ENCODE results near the gene ADRA2C. TPM values are rescaled to one million over a fixed set of nuclear protein-coding genes. Genes with fewer than 3 reads are reported as not detected.

The ADRA2C gene
- total RNA-seq, 2 experiments from 2014 or later, result not detected

DNA sequence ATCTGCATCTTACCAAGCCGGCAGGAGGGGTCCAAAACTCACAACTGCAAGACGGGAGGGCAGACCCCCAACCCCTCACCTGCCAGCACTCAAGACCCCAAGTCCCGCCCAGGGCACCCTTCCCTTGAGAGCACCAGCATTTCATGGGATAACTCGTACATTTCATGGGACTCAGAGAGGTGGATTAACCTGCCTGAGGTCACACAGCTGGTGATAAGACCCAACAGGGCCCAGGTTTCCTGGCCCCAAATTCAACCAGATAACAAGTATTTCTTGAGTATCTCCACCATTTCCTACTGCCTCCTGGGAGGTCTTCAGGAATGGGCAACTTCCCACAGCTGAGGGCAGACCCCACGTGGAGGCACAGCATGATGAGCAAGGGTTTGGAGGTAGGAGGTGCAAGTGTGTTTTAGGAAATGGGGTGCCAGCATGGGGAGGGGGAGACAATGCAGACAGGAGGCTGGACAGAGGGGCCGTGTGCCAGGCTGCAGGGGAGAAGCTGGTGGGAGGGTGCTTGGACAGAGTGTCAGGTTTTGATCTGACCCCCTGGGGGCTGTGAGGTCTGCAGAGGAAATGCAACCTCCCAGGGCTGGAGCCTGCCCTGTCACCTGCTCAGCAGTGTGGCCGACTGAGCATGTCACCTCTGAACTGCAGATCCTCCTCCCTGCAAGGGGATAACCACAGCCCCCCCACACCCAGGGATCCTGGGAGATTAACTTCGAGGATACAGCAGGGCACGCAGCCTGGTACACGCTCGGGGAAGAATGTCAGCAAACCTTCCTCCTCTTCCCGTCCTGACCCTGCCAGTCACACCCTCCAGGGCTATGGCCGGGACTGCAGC, 4.4 kb downstream of the ADRA2C start:
- Mint-ChIP-seq H3K4me3 (no peak overlapping the region), H3K9me3 (no peaks in the 10 kb centered on the region), H3K4me1 (peaks cover 4% of the 10 kb centered on the region), H3K27me3 (peaks cover 16% of the 10 kb centered on the region), H3K36me3 (peaks cover 2% of the 10 kb centered on the region), H3K27ac (no peak overlapping the region)
- ATAC-seq (ENCODE audit: low read depth) (no peak), DNase-seq (no peak)
- POLR2A ChIA-PET, result no interaction called here

DNA sequence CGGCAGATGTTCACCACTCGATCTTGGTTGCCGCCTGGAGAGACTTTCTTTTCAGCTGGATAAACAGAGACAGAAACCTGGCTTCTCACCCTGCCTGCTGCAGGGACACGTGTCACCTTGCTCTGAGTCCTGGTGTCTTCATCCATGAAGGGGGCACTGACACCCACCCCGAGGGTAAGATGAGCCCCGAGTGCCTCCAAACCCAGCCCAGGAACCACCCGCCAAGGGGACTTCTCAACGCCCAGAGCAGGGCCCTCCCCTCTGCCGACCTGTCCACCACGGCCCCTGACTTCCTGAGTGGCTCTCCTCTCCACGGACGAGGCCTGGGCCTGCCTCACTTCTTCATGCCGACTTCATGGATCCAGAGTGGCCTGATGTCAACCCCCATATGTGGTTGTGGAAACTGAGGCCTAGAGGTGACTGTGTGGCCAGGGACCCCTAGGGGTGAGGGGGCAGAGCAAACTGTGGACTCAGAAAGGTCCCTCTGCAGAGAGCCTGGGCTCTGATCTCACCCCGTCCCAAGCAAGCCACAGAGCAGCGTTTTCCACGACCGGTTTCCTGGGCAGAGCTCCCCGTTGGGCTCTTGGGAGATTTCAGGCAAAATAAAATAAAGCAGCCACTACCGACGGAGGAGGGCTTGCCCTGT, 5.1 kb downstream of the ADRA2C start:
- H3K4me3 Mint-ChIP-seq, result no peak overlapping the region
- H3K9me3 Mint-ChIP-seq, result no peaks in the 10 kb centered on the region
- POLR2A ChIA-PET, result no interaction called here
- DNase-seq (no peak), ATAC-seq (ENCODE audit: low read depth) (no peak)
- no peak overlapping the region for H3K27ac Mint-ChIP-seq
- H3K27me3 Mint-ChIP-seq, result peaks cover 16% of the 10 kb centered on the region
- H3K36me3 Mint-ChIP-seq, result peaks cover 2% of the 10 kb centered on the region
- peaks cover 4% of the 10 kb centered on the region for H3K4me1 Mint-ChIP-seq

DNA sequence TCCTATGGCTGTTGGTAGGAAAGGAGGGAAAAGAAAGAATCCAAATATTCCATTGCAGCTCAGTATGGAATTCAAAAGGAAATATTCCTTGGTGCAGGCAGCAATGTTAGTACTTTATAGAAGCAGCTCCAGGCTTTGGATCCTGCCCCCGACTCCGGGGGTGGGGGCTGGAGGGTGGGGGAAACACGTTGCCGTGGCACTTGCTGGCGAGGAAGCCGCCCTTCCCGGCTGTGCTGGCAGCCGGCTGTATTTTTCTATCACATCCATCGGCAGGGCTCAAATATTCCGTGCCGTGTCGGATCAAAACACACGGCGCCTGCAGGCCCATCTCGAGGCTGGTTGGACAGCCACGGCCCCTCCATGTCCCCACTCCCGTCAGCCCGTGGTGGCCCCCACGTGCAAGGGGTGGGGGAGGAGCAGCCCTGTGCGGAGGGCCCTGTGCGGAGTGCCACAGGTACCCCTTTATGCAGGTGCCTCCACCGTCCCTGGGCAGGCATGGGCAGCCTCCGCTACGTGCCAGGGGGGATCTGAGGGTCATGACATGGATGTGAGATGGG, 5.8 kb downstream of the ADRA2C start:
- DNase-seq, result no peak
- H3K27me3 Mint-ChIP-seq, result peaks cover 12% of the 10 kb centered on the region
- ATAC-seq (ENCODE audit: low read depth), result no peak
- H3K4me3 Mint-ChIP-seq, result no peak overlapping the region
- peaks cover 2% of the 10 kb centered on the region for H3K4me1 Mint-ChIP-seq
- no peak overlapping the region for H3K27ac Mint-ChIP-seq
- POLR2A ChIA-PET, result no interaction called here
- no peaks in the 10 kb centered on the region for H3K9me3 Mint-ChIP-seq
- peaks cover 2% of the 10 kb centered on the region for H3K36me3 Mint-ChIP-seq

DNA sequence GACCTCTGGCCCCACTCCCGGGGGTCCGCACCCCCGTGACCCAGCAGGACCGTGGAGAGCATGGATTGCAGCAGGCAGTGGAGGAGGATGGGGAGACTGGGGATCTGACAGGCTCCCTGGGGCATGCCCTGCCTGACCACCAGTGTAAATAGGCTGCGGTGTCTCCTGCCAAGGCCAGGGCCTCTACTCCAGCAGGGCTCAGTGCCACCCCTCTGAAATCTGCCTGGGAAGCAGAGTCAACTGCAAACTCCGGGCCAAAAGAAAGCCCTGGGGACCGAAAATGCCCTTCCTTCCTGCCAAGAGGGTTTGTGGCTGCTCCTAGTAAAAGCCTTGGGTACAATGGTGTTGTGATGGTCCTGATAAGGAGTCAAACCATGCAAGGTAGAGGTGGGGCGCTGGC, 6.4 kb downstream of the ADRA2C start:
- Mint-ChIP-seq H3K27me3 (peaks cover 10% of the 10 kb centered on the region), H3K36me3 (peaks cover under 1% of the 10 kb centered on the region), H3K4me3 (no peak overlapping the region), H3K9me3 (no peaks in the 10 kb centered on the region), H3K4me1 (peaks cover under 1% of the 10 kb centered on the region), H3K27ac (no peak overlapping the region)
- POLR2A ChIA-PET, result no interaction called here
- no peak for ATAC-seq (ENCODE audit: low read depth)
- no peak for DNase-seq

DNA sequence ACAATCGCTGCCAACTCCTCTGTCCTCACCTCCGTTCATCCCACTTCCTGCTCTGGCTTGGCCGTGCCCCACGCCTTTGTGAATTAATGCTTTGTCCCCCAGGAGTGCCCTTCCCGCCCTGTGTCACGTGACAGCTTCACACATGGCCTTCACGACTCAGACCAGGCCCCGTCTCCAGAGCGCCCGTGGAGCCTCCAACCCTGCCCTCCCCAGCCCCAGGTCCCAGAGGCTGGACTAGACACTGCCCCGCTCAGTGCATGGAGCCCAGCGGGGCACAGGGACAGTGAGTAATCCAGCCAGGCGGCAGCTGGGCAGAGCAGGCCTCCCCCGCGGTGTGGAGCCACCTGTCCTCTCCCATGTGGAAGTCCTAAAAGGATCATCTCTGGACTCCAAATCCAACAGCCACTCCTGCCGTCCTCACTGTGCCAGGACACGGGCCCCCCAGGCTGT, 7.4 kb downstream of the ADRA2C start:
- Mint-ChIP-seq H3K4me3 (no peak overlapping the region), H3K4me1 (no peaks in the 10 kb centered on the region), H3K27me3 (peaks cover 2% of the 10 kb centered on the region), H3K27ac (no peak overlapping the region), H3K9me3 (no peaks in the 10 kb centered on the region), H3K36me3 (no peaks in the 10 kb centered on the region)
- DNase-seq, result no peak
- POLR2A ChIA-PET, result no interaction called here
- no peak for ATAC-seq (ENCODE audit: low read depth)

DNA sequence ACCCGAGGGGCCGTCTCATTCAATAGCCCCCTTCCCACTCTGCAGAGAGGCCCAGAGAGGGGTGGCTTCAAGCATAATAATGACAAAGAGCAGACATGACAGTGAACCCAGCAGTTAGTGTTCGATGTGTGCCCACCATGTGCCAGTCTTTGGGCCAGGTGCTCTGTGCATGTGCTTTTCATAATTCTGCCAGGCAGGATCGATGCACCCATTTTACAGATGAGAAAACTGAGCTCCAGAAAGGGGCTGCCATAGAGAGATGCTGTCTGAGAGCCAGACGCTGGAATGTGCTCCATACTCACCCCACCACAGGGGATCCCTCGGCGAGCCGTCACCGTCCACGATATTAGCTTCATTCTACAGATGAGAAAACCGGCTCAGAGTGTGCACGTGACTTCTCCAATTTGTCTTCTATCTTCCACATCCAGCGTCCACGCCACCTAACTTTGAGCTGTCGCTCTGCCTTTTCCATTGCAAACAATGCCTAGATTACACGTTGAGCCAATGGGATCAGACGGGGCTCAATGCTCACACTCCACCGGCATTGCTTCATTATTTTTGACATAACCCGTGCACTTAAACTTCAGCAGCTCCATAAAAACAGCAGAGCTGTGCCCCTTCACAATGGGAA, 8.2 kb downstream of the ADRA2C start:
- POLR2A ChIA-PET, result no interaction called here
- Mint-ChIP-seq H3K9me3 (no peaks in the 10 kb centered on the region), H3K4me1 (no peaks in the 10 kb centered on the region)

DNA sequence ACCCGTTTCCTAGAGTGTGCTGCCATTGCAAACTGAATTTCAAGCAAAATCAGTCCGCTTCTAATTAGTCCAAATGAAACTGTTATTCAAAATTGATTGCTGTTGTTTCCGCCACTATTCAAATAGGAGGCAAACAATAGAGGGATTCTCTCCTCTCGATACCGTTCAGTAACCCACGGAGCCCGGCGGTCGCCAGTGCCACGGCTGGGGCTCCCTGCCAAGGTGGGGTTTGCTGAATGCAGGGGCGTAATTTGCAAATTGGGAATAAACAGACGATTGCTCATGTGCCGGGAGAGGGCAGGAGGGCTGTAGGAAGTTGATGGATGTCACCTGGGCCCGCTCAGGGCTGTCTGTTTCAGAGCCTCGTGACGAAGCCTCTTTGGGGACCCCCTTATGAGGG, 8.8 kb downstream of the ADRA2C start:
- no peaks in the 10 kb centered on the region for H3K27me3 Mint-ChIP-seq
- no peaks in the 10 kb centered on the region for H3K4me1 Mint-ChIP-seq
- H3K36me3 Mint-ChIP-seq, result no peaks in the 10 kb centered on the region
- POLR2A ChIA-PET, result no interaction called here
- no peak for ATAC-seq (ENCODE audit: low read depth)
- no peak overlapping the region for H3K4me3 Mint-ChIP-seq
- H3K9me3 Mint-ChIP-seq, result no peaks in the 10 kb centered on the region
- no peak for DNase-seq
- H3K27ac Mint-ChIP-seq, result no peak overlapping the region

More for the DNA sequence above, 8.2 kb downstream of the ADRA2C start:
- no peaks in the 10 kb centered on the region for H3K36me3 Mint-ChIP-seq
- no peak overlapping the region for H3K4me3 Mint-ChIP-seq
- DNase-seq, result no peak
- no peak overlapping the region for H3K27ac Mint-ChIP-seq
- ATAC-seq (ENCODE audit: low read depth), result no peak
- no peaks in the 10 kb centered on the region for H3K27me3 Mint-ChIP-seq

DNA sequence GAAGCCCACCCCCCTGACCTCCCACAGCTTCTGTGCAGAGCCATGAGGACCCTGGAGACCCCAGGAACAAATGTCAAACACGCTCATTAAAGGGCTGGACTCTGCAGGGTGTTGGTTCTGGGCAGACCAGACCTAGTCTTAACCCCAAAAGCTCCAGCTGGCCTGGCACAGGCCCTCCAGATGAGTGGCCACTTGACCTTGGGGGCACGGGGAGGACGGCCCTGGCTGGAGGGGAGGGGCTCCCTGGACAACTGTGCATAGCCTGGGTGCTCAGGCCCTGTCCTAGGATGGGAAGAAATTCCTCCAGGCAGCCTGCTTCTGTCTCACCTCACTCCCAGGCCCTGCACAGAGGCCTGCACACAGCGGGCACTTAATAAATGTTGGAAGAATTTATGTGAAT, 9.4 kb downstream of the ADRA2C start:
- H3K36me3 Mint-ChIP-seq, result no peaks in the 10 kb centered on the region
- H3K9me3 Mint-ChIP-seq, result no peaks in the 10 kb centered on the region
- ATAC-seq (ENCODE audit: low read depth) (no peak), DNase-seq (no peak)
- H3K4me3 Mint-ChIP-seq, result no peak overlapping the region
- H3K27ac Mint-ChIP-seq, result no peak overlapping the region
- no peaks in the 10 kb centered on the region for H3K27me3 Mint-ChIP-seq
- no peaks in the 10 kb centered on the region for H3K4me1 Mint-ChIP-seq
- POLR2A ChIA-PET, result no interaction called here

DNA sequence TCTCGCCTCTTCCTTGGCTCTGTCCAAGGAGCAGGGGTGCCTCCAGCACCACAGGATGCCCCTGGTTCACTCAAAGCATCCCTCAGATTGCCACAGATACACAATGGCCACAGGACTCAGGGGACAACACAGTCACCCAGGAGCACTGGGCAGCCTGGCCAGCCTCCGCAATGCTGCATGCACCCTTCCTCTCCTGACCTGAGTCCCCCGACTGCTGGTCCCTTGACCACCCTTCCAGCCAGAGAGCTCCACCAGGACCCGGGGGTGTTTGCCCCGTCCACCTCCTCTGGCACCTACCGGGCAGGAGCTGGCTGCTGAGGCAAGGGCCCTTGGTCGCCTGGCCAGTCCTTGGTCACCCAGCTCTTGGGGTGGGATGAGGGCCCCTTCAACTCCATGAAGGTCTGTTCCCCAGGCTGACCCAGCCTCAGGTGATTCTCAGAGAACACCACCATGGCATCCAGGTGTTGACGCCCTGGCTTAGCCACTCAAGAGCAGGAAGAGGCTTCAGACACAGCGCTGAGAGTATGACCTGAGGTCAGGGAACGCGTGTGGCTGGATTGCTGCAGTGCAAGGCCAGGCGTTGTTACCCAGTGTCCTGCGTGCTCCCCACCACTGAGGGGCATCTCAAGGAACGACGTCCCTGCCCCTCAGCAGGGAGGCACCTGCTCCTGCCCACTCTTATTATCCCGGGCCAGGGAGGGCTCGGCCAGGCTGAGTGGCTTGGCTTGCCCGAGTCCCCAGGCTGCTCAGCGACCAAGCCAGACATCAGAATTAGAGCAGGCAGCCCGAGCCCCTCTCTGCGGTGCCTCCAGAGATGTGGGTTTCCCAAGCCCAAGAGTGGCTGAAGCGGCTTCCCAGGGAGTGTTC, 10.2 kb downstream of the ADRA2C start:
- H3K36me3 Mint-ChIP-seq, result no peaks in the 10 kb centered on the region
- H3K4me1 Mint-ChIP-seq, result no peaks in the 10 kb centered on the region
- H3K4me3 Mint-ChIP-seq, result no peak overlapping the region
- H3K27me3 Mint-ChIP-seq, result no peaks in the 10 kb centered on the region
- ATAC-seq (ENCODE audit: low read depth), result no peak
- POLR2A ChIA-PET, result no interaction called here
- no peak overlapping the region for H3K27ac Mint-ChIP-seq
- DNase-seq, result no peak
- H3K9me3 Mint-ChIP-seq, result peaks cover 2% of the 10 kb centered on the region

DNA sequence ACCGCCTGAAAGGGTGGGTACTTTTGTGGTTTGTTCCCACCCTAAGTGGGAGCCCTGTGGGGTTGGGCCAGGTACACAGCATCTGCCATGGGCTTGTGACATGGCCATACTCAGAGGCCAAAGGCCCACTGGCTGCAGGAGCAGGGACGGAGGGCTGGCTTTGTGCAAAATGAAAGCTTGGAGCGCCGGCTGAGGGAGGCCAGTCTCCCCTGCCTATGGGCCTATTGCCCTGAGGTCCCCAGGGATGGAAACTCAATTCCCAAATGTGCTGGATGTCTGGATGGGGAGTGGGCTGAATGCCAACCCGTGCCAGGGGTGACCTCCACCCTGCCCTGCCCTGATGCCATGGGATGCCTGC, 10.8 kb downstream of the ADRA2C start:
- POLR2A ChIA-PET, result no interaction called here
- ATAC-seq (ENCODE audit: low read depth) (no peak), DNase-seq (no peak)
- Mint-ChIP-seq H3K4me3 (no peak overlapping the region), H3K9me3 (peaks cover 2% of the 10 kb centered on the region), H3K4me1 (no peaks in the 10 kb centered on the region), H3K36me3 (no peaks in the 10 kb centered on the region), H3K27ac (no peak overlapping the region), H3K27me3 (no peaks in the 10 kb centered on the region)

DNA sequence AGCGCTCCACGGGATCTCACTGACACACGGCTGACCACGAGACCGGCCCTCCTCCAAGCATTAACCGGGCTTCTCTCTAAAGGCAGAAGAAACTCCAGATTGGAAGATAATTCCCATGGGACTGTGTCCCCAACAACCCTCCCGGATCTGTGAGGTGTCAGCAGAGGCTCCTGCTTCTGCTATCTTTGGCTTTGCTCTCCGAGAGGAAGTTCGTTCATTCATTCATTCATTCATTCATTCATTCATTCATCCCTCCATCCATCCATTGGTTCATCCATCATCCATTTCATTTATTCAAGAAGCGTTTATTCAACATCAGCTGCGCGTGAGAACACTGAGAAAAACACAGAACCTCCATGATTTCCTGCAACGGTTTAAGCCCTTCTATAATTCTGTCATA, 11.5 kb downstream of the ADRA2C start:
- Mint-ChIP-seq H3K4me1 (no peaks in the 10 kb centered on the region), H3K36me3 (no peaks in the 10 kb centered on the region), H3K9me3 (peaks cover 2% of the 10 kb centered on the region), H3K27ac (no peak overlapping the region), H3K4me3 (no peak overlapping the region), H3K27me3 (no peaks in the 10 kb centered on the region)
- DNase-seq (no peak), ATAC-seq (ENCODE audit: low read depth) (no peak)
- POLR2A ChIA-PET, result no interaction called here

DNA sequence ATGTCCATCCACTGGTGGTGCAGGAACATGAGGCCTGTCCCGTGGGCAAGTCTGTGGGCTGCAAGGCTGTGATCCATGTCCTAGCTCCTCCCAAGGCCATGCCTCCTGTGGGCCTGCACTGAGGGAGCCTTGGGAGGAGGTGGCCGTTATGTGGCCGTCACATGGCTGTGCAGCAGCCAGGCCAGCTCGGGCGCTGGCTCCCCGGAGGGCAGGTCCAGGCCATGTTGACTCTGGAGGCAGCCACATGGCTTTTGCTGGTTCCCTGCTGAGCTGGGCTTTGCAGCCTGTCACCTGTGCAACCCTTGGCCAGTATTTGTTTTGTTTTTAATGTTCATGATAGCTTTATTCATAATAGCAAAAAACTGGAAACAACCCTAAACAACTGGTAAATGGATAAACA, 13.3 kb downstream of the ADRA2C start:
- Mint-ChIP-seq H3K9me3 (peaks cover 2% of the 10 kb centered on the region), H3K36me3 (no peaks in the 10 kb centered on the region), H3K4me1 (no peaks in the 10 kb centered on the region), H3K4me3 (no peak overlapping the region), H3K27ac (no peak overlapping the region), H3K27me3 (no peaks in the 10 kb centered on the region)
- POLR2A ChIA-PET, result no interaction called here
- DNase-seq (no peak), ATAC-seq (ENCODE audit: low read depth) (no peak)
